ENCODE measurements around the gene PRKCE. TPM values are rescaled to one million over a fixed set of nuclear protein-coding genes. Genes with fewer than 3 reads are reported as not detected.

Gene PRKCE
- total RNA-seq, 2 experiments from 2014 or later, result 17.0 to 42.1 TPM

- H3K4me3 ChIP-seq (ENCODE audit: low read depth, low read length, poor library complexity, severe bottlenecking), result no peak overlapping the region
- no peak overlapping the region for H2AFZ ChIP-seq (ENCODE audit: low read length)
- H3K27ac ChIP-seq (ENCODE audit: low read depth, low read length, poor library complexity, severe bottlenecking), result no peak overlapping the region
- H3K36me3 ChIP-seq (ENCODE audit: insufficient read depth, low read length), result no peaks in the 10 kb centered on the region
- H3K79me2 ChIP-seq (ENCODE audit: insufficient read depth, low read depth, low read length), result no peaks in the 10 kb centered on the region
- no peaks in the 10 kb centered on the region for H4K20me1 ChIP-seq (ENCODE audit: insufficient read depth, low read length)
- H3K4me1 ChIP-seq (ENCODE audit: insufficient read depth, low read length, poor library complexity, severe bottlenecking), result no peaks in the 10 kb centered on the region
- TF ChIP-seq CTCF (conservative IDR thresholded peaks at IDR 0.05; ENCODE audit: low read length) (no peak), EZH2phosphoT487 (IDR thresholded peaks at IDR 0.05; ENCODE audit: borderline replicate concordance, low read depth, low read length) (no peak)
- no peak for DNase-seq (ENCODE audit: low spot score)
- H3K4me2 ChIP-seq (ENCODE audit: low read length), result no peak overlapping the region
- POLR2A ChIA-PET, result no interaction called here
- no TSS peak for BruUV-seq (replicated peaks)
- no peaks in the 10 kb centered on the region for H3K9me2 ChIP-seq (ENCODE audit: insufficient read depth, low read length)
- intact Hi-C loops (cut with micrococcal nuclease; ENCODE audit: unreplicated experiment), result no loop called here
- H3K9me3 ChIP-seq (ENCODE audit: low read length), result no peaks in the 10 kb centered on the region
- CTCF ChIA-PET (ENCODE audit: unreplicated experiment), result interaction anchor here (1.1 kb wide), 1 partner anchor 12 kb away, joined by 9 read pairs; no protein-coding TSS in a partner anchor
These were observed 101.9 kb downstream of the PRKCE start for GRCh38 chr2:45753381-45753780.

- no peaks in the 10 kb centered on the region for H4K20me1 ChIP-seq (ENCODE audit: insufficient read depth, low read length)
- ChIA-PET CTCF (ENCODE audit: unreplicated experiment) (no interaction called here), POLR2A (no interaction called here)
- no peaks in the 10 kb centered on the region for H3K79me2 ChIP-seq (ENCODE audit: insufficient read depth, low read depth, low read length)
- DNase-seq (ENCODE audit: low spot score), result no peak
- H3K4me3 ChIP-seq (ENCODE audit: low read depth, low read length, poor library complexity, severe bottlenecking), result no peak overlapping the region
- H3K9me2 ChIP-seq (ENCODE audit: insufficient read depth, low read length), result no peaks in the 10 kb centered on the region
- TF ChIP-seq EZH2phosphoT487 (IDR thresholded peaks at IDR 0.05; ENCODE audit: borderline replicate concordance, low read depth, low read length) (no peak), CTCF (conservative IDR thresholded peaks at IDR 0.05; ENCODE audit: low read length) (no peak)
- H3K27ac ChIP-seq (ENCODE audit: low read depth, low read length, poor library complexity, severe bottlenecking), result no peak overlapping the region
- intact Hi-C loops (cut with micrococcal nuclease; ENCODE audit: unreplicated experiment), result no loop called here
- no peaks in the 10 kb centered on the region for H3K36me3 ChIP-seq (ENCODE audit: insufficient read depth, low read length)
- no peak overlapping the region for H2AFZ ChIP-seq (ENCODE audit: low read length)
- no peak overlapping the region for H3K4me2 ChIP-seq (ENCODE audit: low read length)
- H3K9me3 ChIP-seq (ENCODE audit: low read length), result no peaks in the 10 kb centered on the region
- H3K4me1 ChIP-seq (ENCODE audit: insufficient read depth, low read length, poor library complexity, severe bottlenecking), result no peaks in the 10 kb centered on the region
- BruUV-seq (replicated peaks), result no TSS peak
These were observed 102.9 kb downstream of the PRKCE start for GRCh38 chr2:45754131-45755010.

Measured in OCI-LY7 (cell line).